ENCODE data around the gene JPT2. TPM values are rescaled to one million over a fixed set of nuclear protein-coding genes. Genes with fewer than 3 reads are reported as not detected.

The JPT2 gene
- polyA plus RNA-seq, 1 experiment = 41.2 TPM

DNA sequence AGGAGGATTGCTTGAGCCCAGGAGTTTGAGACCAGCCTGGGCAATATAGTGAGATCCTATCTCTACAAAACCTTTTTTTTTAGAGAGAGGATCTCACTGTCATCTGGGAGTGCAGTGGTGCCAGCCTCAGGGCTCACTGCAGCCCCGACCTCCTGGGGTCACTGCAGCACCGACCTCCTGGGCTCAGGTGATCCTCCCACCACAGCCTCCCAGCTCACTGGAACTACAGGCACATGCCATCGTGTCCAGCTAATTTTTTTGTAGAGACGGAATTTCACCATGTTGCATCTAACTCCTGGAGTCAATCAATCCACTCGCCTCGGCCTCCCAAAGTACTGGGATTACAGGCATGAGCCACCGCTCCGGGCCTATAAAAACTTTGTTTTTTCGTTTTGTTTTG lies 43.3 kb downstream of the JPT2 start:
- Histone ChIP-seq H3K4me3 (ENCODE audit: low read depth, low read length) (no peak overlapping the region), H3K27ac (ENCODE audit: low read depth, low read length) (peak overlapping the region; percentile 65), H3K9me3 (ENCODE audit: control insufficient read depth, insufficient read depth, low read length) (no peaks in the 10 kb centered on the region), H3K27me3 (ENCODE audit: control insufficient read depth, insufficient read depth, low read length) (no peaks in the 10 kb centered on the region)
- DNase-seq (ENCODE audit: low read depth, low spot score) = no peak
- ChIA-PET POLR2A (no interaction called here), CTCF (no interaction called here)
- TF ChIP-seq, protein P1, sequence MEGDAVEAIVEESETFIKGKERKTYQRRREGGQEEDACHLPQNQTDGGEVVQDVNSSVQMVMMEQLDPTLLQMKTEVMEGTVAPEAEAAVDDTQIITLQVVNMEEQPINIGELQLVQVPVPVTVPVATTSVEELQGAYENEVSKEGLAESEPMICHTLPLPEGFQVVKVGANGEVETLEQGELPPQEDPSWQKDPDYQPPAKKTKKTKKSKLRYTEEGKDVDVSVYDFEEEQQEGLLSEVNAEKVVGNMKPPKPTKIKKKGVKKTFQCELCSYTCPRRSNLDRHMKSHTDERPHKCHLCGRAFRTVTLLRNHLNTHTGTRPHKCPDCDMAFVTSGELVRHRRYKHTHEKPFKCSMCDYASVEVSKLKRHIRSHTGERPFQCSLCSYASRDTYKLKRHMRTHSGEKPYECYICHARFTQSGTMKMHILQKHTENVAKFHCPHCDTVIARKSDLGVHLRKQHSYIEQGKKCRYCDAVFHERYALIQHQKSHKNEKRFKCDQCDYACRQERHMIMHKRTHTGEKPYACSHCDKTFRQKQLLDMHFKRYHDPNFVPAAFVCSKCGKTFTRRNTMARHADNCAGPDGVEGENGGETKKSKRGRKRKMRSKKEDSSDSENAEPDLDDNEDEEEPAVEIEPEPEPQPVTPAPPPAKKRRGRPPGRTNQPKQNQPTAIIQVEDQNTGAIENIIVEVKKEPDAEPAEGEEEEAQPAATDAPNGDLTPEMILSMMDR (IDR thresholded peaks at IDR 0.05; ENCODE audit: low read depth, low read length) = no peak

DNA sequence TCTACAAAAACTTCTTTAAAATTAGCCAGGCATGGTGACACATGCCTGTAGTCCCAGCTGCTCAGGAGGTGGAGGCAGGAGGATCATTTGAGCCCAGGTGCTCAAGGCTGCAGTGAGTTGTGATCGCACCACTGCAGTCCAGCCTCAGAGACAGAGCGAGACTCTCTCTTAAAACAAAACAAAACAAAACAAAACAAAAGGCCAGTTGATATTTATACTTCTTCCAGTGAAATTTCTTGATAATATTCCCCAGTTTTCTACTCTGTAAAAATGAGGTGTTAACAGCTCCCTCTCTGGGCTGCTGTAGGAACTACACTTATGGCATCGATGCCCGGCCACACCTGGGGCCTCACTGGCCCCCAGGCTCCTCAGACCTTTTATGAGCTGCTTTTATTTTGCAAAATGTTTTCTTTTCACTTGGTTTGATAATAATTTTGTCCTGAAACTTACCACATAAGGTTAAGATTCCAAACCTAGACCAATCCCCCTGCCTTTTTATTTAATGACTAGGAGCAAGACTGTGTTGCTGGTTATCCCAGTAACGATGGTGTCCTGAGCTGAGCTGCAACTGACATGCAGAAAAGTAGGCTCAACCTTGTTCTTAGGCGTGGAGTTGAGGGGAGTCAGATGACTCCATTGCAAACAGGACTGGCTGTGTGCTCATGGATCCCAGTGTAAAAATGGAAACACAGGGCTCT lies 45.5 kb downstream of the JPT2 start:
- POLR2A ChIA-PET = interaction anchor here (1.0 kb wide), 1 partner anchor 69 kb away, joined by 3 read pairs; no protein-coding TSS in a partner anchor
- no peak overlapping the region for H3K4me3 ChIP-seq (ENCODE audit: low read depth, low read length)
- peak overlapping the region; percentile 21 for H3K27ac ChIP-seq (ENCODE audit: low read depth, low read length)
- DNase-seq (ENCODE audit: low read depth, low spot score) = no peak
- no peaks in the 10 kb centered on the region for H3K27me3 ChIP-seq (ENCODE audit: control insufficient read depth, insufficient read depth, low read length)
- TF ChIP-seq, protein P1 (IDR thresholded peaks at IDR 0.05; ENCODE audit: low read depth, low read length) = peak; percentile 81
- H3K9me3 ChIP-seq (ENCODE audit: control insufficient read depth, insufficient read depth, low read length) = no peaks in the 10 kb centered on the region; the same call in 1 of the 2 replicates
- CTCF ChIA-PET = interaction anchor here (0.6 to 1.9 kb wide), 9 partner anchors 8 to 780 kb away, joined by 3 to 10 read pairs (median 5); partner anchors contain the start of genes NUBP2 and SPSB3

DNA sequence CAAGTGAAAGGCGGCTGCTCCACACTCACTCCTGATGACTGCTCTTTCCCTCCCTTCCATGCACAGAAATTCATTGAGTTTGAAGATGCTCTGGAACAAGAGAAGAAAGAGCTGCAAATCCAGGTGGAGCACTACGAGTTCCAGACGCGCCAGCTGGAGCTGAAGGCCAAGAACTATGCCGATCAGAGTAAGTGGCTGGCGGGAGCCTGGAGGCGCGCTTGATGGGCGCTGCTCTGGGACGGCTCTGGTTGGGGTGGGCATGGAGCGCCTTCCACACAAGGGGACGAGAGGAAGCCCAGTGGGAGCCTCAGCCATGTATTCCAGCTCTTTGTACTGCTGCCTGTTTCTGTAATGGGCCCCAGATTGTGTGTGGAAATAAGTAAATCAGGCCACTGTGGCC lies 46.4 kb downstream of the JPT2 start:
- TF ChIP-seq, protein P1 (IDR thresholded peaks at IDR 0.05; ENCODE audit: low read depth, low read length) = no peak
- Histone ChIP-seq H3K27ac (ENCODE audit: low read depth, low read length) (no peak overlapping the region), H3K4me3 (ENCODE audit: low read depth, low read length) (no peak overlapping the region), H3K27me3 (ENCODE audit: control insufficient read depth, insufficient read depth, low read length) (no peaks in the 10 kb centered on the region), H3K9me3 (ENCODE audit: control insufficient read depth, insufficient read depth, low read length) (no peaks in the 10 kb centered on the region; the same call in 1 of the 2 replicates)
- CTCF ChIA-PET = interaction anchor here (0.6 to 1.9 kb wide), 5 partner anchors 9 to 285 kb away, joined by 3 to 10 read pairs (median 6); no protein-coding TSS in a partner anchor
- POLR2A ChIA-PET = no interaction called here
- no peak for DNase-seq (ENCODE audit: low read depth, low spot score)

DNA sequence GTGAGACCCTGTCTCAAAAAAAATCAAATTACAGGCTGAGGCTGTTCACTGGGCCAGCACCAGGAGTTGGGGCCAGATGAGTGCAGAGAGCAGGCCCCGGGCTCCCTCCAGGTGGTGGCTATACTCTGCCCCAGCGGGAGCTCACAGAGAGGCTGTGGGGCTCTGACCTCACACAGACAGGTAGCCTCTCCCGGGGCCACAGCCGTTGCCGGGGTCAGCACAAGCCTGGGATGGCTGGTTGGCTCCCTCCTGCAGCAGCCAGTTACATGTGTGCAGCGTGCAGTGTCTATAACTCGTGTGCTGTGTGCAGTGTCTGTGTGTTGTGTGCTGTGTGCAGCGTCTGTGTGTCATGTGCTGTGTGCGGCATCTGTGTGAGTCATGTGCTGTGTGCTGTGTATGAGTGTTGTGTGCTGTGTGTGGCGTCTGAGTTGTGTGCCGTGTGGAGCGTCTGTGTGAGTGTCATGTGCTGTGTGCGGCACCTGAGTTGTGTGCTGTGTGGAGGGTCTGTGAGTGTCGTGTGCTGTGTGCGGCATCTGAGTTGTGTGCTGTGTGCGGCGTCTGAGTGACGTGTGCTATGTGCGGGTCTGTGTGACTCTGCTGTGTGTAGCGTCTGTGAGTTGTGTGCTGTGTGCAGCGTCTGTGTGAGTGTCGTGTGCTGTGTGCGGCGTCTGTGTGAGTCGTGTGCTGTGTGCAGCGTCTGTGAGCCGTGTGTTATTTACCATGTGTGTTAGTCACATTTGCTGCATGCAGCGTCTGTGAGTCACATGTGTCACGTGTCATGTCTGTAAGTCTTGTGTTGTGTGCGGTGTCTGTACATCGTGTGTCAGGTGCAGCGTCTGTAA lies 48.8 kb downstream of the JPT2 start:
- TF ChIP-seq, protein P1 (IDR thresholded peaks at IDR 0.05; ENCODE audit: low read depth, low read length) = no peak
- no peak for DNase-seq (ENCODE audit: low read depth, low spot score)
- Histone ChIP-seq H3K4me3 (ENCODE audit: low read depth, low read length) (no peak overlapping the region), H3K27me3 (ENCODE audit: control insufficient read depth, insufficient read depth, low read length) (no peaks in the 10 kb centered on the region), H3K9me3 (ENCODE audit: control insufficient read depth, insufficient read depth, low read length) (no peaks in the 10 kb centered on the region; the same call in 1 of the 2 replicates), H3K27ac (ENCODE audit: low read depth, low read length) (no peak overlapping the region)
- POLR2A ChIA-PET = no interaction called here
- CTCF ChIA-PET = interaction anchor here (1.0 kb wide), 1 partner anchor 21 kb away, joined by 5 read pairs; the partner anchor contains the start of gene MAPK8IP3
